ENCODE data around the gene CEP112.

Gene CEP112

DNA sequence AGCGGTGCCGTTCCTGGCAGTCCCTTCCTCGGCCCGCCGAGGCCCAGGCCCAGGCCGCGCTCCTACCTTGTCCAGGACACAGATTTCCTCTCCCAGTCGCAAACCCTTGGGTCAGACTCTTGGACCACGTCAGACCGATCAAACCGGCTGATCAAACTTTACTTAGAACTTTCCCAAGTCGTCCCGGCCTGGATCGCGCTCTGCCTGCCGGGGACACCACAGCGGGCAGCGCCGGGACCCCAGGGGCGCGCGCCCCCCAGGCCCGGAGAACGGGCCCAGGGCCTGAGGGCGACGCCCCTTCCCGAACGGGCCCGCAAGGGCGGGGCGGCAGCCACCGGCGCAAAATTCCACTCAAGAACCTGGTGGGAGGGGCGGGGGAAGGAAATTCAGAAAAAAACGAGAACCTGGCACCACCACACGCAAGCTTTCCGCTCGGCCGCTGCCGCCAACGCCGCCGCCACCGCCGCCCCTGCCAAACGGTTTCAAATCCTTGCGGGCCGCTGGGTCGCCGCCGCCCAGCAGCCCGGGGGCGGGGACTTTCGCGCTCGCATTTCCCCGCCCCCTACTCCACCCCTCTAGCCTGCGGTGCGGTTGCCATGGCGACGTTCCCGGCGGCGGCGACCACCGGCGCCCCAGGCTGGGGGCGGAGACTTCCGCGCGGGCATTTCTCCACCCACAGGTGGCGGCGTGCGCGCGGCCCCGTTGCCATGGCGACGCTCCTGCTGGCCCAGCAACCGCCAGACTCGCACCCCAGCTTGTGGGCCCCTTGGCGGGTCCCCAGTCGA is at the start of gene CEP112:
Gene CEP112, minus strand, starts transcription at position 541 of the 785 bp plus-strand sequence.
- peak; percentile 93 for DNase-seq

DNA sequence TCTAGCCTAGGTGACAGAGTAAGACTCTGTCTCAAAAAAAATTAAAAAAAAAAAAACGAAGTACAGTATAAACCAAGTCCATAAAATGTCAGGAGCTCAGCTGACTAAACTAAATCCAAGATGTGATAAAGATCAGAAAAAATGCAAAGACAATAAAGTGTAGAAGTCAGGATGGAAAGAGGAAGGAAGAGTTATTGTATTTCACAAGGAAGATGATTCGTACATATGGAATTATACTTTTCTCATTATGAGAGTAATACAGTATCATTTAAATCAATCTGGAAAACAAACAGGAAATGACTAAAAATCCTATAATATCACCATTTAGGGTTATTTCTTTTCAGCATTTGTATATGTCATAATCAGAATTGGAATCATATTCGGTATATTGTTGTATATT is 48.7 kb upstream of the CEP112 start:
- no peak for DNase-seq

DNA sequence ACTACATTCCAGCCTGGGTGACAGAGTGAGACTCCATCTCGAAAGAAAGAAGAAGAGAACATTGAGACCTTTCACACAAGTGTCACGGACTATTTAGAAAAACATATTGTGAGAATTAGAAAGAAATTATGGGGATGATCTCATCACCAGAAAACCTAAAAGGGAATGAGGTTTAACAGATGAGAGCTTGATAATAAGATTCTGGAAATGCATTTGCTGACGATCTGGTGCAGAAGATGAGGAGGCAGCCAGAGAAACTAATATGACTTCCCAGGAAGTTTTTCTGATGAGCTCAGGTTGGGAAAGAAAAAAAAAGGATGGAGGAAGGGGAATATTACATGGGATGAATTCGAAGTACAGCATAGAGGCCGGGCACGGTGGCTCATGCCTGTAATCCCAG is 48.1 kb upstream of the CEP112 start:
- DNase-seq = no peak

DNA sequence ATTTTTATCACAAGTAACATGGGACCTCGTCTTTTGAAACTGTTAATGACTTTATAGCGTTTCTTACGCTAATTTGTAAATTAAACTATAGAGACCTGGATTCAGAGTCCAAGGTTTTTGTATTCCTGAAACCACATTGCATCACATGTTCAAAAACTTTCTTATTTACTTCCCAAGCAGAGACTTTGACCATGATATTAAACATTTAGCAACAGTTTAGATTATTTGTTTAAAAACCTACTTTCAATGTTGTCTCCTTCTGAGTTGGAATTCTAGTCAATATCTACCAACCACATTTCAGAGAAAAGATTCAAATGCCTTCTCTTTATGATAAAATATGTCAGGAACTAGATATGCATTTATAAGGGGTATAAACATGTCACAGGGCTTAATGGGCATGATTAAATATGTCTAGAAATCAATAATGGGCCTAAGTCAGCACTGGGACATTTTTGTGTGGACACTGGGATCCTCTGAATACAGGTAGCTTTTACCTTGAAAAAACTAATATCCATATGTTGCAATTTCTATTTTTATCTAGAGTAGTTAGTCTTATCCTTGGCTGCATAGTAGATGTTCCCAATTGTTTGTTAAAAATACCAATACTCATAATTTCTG is 43.6 kb upstream of the CEP112 start:
- DNase-seq = no peak

DNA sequence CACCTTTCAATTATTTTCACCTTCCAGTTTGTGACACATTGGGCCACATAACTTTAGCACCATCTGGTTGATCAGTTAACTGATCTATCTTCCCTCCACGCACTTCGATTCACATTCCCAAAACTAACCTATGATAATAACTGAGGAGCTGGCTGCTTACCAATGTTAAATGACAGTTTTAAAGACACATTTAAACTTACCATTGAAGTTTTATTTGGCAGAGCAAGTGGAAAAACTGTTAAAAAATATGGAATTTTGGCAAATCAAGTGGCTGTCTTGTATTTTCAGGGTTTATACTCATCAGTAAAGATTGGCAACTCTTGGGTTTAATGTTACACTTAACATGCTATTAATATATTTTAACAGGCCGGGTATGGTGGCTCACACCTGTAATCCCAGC is 42.7 kb upstream of the CEP112 start:
- DNase-seq = no peak

DNA sequence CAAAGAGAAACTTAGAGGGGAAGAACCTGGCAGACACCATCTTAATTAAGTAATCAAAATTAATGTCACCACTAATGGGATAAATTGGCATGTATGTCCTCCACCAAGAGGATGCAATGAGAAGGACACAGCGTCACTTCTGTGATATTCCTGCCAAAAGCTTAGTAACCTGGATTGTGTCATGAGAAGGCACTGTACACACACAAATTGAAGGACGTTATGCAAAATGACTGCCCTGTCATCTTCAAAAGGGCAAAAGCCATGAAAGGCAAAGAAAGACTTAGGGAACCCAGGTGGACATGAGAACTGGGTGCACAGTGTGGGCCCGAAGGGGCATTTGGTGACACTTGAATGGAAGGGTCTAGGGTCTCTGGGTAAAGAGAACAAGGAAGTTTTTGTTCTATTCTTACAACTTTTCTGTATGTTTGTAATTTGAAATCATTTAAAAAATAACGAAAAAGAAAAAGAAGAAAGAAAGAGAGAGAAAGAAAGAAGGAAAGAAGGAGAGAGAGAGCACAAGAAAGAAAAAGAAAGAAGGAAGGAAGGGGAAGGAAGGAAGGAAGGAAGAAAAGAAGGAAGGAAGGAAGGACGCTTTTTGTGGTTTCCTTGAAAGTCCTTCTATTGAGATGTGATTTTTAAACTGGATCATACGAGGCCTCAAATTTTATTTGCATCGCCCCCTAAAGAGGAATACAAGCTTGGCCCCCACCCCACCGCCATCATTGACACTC is 41.3 kb upstream of the CEP112 start:
- no peak for DNase-seq

DNA sequence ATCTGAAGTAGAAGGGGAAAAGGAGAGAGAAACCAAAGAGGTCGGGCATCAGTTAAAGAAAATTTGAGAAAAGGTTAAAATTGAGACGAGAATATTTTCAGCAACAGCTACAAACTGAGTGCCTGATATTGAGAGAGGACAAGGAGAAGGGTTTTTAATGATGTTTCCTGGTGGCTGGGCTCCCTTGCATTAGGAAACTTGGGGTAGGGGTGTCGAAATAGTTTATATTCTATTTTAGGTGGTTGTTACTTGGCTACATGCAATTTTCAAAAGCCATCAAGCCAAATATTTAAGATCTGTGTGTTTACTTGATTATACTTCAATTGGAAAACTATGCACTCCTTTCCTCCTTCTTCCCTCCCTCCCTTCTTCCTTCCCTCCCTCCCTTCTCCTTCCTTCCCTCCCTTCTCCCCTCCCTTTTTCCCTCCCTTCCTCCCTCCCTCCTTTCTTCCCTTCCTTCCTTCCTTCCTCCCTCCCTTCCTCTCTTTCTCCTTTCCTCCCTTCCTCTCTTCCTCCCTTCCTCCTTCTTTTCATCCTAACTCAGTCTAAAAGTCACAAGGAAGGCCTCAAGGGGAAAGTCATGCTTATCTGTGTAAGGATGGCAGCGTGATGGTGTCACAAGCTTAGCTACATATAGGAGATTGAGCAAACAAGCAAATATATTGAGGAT is 39.1 kb upstream of the CEP112 start:
- DNase-seq = no peak

DNA sequence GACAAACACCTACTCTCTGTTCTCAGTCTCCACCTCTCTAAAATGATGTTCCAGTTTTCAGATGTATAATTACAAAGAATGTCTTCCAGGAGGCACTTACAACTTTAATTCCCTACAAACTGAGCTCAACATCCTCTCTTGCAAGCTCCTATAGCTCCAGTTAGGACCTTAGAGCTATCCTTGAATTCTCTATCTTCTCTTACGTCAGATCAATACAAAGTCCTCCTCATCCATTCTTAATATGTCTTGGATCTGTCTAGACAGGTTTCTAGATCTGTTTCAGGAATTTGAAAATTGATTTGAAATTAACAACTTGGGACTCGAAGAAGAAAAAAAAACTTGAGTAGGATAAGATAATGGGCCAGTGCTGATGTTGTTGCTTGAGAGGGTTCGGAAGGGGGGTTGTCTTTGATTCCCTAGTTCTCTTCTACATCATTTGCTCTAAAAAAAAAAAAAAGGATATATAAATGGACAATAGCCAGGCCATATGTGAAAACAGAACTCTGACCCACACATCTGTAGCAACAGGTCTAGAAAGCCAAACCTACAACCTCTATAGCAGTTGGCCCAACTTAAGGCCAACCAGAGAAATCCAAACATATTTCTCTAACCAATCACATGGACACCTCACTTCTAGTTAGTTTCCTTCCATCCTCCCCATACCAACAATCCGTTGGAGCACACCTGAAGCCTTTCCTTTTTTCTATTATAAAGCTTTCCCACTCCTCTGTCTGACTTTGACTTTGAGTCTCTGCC is 38.0 kb upstream of the CEP112 start:
- no peak for DNase-seq

DNA sequence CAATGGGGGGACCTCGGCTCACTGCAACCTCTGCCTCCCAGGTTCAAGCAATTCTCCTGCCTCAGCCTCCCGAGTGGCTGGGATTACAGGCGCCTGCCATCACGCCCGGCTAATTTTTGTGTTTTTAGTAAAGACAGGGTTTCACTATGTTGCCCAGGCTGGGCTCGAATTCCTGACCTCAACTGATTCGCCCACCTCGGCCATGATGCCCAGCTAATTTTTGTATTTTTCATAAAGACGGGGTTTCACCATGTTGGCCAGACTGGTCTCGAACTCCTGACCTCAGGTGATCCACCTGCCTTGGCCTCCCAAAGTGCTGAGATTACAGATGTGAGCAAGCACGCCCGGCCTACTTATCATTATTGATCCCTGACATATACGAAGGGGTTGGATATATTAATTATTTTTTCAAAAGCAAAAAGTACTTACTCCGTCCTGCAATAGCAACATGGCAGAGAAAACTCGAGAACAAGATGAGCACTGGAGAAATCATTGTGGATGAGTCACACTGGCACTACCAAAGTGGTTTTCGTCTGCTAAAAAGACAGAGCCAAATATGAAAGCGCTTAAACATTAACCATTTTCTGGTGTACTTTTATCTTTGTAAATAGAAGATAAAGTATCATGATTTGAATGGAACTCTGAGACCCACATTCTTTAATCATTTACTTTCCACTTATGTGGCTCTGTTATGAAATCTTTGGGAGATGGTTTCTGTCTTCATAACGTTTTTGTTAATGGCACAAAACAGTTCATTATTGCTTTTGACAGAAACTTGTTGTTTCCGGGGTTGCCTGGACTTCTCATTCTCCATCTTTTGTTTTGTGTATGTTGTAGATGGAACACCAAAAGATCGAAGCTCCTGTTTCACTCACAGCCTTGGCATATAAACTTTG is 37.2 kb upstream of the CEP112 start, which contains the start of gene APOH:
Gene APOH, minus strand, starts transcription at position 529 of the 896 bp plus-strand sequence. Its CDS starts 36 bp downstream, at position 493.
- DNase-seq = no peak

DNA sequence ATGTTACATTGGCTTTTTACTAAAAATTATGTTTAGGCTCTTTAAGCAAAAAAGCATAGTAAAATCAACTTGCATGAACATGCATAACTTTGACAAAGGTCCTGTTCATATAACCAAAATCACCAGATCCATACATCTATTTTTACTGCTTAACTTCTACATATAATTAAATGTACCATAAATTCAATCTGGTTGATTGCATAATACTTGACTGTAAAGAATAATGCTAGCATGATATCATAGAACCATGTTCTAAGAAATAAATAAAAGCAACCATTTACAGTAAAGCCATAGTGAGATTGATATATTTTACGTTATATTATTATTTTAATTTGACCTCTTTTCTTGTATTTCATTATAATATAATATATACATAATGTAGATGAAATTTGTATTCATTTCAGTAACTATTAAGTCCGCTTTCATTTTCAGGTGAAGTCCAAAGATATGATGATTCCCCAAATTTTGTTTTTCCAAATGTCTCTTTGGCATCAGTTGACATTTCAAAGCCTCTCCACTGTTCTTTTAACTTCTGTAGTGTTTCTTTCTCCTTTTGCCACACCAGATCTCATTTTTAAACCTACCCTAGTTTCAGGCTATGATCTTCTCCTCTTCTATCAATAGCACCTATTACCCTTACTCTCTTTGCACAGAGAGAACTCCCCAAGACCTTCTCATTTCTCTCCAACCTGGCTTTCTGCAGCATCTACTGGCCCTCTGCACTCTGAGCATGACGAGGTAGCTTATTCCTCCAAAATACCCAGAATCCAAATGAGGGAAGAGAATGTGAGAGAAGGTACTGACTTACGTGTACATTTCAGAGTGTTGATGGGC is 35.5 kb upstream of the CEP112 start:
- no peak for DNase-seq

DNA sequence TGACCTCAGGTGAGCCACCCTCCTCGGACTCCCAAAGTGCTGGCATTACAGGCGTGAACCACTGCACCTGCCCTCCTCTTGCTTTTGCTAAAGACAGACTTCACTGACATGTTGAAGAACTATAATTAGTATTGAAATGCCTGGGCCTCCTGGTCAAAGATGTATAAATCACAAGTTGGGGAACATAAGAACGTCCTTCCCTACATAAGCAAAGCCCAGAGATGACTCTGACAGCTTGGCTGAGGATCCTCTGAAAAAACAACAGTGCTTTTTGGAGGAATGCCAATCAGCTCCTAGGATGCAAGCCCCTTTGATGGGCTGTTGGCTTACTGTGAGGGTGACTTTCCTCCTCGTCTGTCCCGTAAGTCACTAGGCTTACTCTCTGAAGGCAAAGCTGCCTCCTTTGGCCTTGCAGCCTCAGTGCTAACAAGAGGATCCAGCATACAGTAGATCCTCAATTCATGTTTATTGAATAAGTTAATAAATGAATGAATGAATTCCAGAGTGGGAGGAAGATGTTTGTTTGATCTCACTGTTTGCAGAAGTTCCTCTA is 30.9 kb upstream of the CEP112 start:
- DNase-seq = no peak

DNA sequence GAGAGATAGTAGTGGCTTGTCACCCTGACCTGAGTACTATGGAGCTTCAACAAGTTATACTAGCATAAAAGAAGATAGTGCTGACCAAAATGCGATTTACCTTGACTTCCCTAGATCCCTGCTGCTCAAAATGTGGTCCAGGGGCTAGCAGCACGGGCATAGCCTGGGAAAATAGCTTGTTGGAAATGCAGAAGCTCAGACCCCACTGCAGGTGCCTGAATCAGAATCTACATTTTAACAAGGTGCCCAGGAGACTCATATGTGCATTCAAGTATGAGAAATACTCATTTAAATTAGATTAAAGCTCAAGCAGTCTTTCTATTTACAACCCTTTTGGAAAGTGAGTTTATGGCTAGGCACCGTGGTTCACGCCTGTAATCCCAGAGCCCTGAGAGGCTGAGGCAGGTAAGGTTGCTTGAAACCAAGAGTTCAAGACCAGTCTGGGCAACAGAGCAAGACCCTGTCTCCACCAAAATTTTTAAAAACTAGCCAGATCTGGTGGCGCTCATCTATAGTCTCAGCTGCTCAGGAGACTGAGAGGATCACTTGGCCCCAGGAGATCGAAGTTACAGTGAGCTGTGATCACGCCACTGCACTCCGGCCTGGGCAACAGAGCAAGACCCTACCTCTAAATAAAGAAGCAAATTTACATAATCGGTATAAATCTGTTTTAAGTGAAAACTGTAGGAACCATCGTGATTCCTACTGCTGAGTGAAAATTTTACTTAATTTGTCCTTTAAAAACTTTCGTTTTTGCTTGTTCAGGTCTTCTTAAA is 30.0 kb upstream of the CEP112 start:
- DNase-seq = no peak

DNA sequence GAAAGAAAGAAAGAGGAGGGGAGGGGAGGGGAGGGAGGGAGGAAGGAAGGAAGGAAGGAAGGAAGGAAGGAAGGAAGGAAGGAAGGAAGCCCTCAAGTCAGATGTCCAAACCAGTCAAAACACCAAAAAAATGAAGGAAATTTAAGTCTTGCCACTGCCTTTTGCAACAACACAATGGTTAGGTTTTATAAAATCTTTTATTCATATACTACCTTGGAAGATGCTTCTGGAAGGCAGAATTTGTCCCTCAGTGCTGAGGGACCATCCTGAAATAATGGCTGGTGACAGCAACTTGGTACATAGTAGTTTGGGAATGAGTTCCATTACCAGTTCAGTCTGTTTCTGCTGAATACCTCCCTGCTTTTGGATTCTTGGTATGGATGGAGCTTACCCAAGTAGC is 29.4 kb upstream of the CEP112 start:
- no peak for DNase-seq

DNA sequence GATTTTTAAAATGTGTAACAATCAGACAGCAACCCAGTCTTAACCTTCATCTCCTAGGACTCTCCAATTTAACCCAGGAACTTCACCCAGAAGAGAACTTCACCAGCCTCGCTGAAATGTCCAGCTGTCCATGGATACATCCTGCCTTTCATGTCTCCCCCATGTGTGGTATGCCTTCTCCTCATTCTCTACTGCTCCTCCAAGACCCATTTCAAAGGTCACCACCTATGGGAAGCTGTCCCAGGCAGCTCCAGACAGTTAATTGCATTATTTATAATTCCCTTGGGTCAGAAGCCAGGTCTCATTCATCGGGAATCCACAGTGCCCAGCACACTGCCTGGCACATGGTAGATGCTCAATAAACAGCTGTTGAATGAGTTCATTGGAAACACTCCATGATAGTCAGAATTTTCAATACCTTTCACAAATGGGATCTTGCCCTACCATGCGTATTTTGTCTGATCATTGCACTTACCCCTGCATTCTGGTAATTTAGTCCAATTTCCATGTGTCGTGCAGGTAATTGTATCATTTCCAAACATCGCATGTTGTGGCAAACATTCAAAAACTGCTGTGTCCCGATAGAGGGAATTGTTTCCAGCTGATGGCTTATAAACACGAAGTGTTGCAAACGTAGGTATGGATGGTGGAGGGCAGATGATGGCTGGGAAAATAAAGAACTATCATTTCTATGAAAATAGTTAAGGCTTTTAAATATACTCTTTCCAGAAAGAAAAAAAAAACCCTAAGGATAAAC is 28.3 kb upstream of the CEP112 start:
- DNase-seq = no peak

DNA sequence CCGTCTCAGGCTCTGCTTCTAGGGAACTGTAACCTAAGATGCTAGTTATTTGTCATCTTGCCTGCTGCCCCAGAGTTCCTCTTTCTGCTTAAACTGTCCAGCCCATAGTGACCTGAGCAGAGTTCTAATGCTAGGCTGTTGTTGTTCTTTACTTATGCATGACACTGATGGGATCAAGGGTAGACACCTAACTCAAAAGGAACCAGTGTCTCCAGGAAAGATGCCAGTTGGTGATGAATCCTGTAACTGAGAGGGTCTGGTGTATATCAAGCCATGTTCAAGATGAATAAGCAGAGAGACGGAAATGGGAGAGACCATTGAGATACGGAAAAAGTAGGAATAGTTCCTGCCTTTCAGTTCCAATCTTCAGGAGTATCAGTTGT is 23.6 kb upstream of the CEP112 start:
- no peak for DNase-seq

DNA sequence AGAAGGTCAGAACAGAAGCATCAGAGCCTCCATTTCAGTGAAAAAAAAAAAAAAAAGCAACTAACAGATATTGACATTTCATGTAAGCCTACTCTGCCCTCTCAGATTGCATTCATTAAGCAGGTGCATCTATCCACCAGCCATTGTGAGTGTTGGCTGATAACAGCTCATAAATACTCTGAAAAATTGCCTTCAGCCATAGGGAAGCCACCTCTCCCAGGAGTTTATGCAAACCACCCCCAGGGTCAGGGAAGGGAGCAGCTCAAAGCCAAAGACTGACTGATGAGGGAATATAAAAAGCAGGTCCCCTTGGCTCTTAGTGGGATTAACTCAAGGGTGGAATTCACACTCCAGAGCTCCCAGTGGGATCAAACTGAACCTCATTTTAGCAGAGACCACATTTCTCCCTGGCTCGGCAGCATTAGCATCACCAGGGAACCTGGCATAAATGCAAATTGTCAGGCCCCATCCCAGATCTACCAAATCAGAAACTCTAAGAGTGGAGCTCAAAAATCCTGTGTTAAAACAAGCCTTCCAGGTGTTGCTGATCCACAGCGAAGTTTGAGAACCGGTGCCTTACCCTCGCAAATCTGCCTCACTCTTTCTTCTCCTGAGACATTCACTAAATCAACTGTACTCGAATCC is 23.1 kb upstream of the CEP112 start:
- no peak for DNase-seq

DNA sequence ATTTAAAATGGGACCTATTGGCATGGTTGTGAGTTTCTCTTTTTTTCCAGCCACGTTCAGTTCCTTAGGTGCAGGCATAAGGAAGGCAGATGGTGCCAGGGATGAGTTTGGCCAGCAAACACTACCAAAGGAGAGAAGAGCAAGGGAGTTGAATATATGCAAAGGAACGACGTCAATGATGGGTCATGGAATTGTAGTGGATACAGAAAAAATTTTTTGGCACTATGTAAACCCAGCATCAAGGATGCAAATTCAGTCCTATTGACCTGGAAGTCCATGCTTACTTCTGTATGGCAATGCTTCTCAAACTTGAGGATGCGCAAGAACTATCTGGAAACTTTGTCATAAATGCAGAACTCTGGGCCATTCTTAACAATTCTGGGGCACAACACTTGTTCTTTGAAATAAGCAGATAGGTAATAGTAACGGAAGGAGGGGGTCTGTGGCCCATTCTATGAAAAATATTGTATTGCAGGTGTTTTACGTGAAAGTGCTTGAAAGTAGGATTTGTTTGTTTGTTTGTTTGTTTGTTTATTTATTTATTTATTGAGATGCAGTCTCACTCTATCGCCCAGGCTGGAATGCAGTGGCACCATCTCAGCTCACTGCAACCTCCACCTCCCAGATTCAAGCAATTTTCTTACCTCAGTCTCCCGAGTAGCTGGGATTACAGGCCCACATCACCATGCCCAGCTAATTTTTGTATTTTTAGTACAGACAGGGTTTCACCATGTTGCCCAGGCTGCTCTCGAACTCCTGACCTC is 19.3 kb upstream of the CEP112 start:
- DNase-seq = no peak
